Measurements from ENCODE around the gene FBLN2.

Gene FBLN2

DNA sequence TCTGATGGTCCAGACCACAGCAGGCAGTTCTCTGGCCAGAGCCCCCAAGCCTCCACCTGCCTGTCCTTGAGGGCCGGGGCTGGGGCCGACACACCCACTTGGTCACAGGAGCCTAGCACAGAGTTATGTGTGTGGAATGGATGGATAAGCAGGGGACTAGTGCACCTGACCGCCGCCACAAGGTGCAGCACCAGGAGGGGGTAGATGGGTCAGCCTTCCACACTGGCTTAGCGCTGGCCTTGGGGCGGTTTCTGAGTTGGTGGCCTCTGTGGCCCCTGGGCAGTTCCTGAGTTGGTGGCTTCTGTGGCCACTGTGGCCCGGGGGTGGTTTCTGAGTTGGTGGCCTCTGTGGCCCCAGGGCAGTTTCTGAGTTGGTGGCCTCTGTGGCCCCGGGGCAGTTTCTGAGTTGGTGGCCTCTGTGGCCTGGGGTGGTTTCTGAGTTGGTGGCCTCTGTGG, 75.8 kb downstream of the FBLN2 start:
- no peak for DNase-seq (ENCODE audit: low read depth)

DNA sequence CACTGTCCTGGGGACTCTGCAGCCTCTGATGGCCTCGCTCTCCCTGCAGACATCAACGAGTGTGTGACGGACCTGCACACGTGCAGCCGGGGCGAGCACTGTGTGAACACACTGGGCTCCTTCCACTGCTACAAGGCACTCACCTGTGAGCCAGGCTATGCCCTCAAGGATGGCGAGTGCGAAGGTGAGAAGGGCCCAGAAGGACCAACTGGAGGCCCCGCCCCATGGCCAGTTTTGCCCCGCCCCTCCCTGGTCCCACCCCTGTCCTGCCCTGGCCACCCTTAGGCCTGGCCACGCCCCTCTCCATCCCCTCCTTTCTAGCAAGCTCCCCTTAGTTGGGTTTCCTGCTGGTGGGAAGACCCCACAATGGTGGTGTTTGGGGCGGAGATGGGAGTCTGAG, 77.5 kb downstream of the FBLN2 start:
- no peak for DNase-seq (ENCODE audit: low read depth)

DNA sequence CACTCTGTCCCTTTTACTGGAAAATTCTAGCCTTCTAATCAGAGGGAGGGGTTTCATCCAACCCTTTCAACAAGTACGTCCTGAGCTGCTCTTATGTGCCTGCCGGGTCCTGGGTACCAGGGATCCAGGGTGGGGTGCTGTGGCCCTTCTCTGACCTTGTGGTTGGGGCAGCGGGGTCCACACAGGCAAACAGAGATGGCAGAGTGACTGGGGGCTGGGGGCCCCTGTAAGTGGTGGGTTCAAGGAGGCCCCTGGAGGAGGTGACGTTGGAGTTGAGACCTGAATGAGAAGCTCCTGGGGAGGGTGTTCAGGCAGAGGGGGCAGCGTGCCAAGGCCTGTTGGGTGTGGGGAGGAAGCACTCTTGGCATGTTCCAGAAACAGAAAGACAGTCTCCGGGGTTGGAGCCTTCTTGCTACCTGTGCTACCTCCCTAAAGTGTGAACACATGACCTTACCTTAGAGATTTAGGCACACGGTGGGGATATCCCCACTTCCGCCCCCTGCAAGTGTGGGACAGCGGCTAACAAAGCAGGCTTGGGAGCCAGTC, 78.1 kb downstream of the FBLN2 start:
- no peak for DNase-seq (ENCODE audit: low read depth)

DNA sequence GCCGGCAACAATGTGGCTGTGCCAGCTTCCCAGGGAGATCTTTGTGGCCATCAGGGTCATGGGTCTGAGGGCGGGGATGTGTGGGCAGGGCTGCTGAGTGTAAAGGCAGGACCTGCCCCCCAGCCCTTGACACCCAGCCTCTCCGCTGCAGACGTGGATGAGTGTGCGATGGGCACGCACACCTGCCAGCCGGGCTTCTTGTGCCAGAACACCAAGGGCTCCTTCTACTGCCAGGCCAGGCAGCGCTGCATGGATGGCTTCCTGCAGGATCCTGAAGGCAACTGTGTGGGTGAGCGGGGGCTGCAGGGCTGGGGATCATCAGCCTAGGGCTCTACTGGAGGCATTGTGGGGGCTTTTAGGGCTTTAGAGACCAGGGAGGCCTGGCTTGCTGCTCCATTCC, 78.8 kb downstream of the FBLN2 start:
- DNase-seq (ENCODE audit: low read depth), result no peak

DNA sequence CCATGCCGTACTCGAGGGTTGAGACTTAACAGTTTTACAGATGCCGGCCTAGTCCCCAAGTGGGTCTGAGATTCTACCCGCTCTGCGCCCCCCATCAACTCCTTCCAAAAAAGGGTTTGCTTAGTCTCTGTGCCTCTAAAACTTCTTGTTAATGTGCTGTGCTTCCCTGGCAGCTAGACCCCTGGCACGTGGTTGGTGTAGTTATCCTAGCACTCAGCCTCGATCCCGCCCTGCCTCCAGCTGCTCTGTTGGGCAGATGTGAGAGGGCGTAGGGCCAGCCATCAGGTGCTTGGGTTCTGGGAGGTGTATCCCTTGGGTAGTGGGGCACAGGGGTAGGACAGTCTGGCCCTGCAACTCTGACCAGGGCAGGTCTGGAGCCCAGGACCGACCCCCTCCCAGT, 79.5 kb downstream of the FBLN2 start:
- no peak for DNase-seq (ENCODE audit: low read depth)

DNA sequence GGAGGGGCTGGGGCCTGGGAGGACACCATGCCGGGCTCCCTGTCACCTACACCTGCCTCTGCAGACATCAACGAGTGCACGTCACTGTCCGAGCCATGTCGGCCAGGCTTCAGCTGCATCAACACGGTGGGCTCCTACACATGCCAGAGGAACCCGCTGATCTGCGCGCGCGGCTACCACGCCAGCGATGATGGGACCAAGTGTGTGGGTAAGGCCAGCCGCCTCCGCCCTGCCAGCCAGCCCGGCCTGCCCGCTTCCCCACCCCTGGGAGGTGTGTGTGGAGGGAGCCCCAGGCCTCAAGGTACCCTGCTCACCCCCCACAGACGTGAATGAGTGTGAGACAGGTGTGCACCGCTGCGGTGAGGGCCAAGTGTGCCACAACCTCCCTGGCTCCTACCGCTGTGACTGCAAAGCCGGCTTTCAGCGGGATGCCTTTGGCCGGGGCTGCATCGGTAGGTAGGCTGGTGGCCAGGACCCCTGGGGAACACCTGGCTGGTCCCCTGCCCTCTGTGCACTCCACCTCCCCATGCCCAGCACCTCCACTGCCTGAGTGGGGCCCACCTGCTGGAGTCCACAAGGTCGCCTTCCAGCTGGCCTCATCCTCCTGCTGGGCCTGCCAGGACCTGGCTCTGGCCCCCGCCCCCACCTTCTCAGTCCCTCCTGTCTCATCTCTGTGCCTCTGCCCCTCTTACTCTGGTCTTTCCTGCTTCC, 80.1 kb downstream of the FBLN2 start:
- DNase-seq (ENCODE audit: low read depth), result no peak

DNA sequence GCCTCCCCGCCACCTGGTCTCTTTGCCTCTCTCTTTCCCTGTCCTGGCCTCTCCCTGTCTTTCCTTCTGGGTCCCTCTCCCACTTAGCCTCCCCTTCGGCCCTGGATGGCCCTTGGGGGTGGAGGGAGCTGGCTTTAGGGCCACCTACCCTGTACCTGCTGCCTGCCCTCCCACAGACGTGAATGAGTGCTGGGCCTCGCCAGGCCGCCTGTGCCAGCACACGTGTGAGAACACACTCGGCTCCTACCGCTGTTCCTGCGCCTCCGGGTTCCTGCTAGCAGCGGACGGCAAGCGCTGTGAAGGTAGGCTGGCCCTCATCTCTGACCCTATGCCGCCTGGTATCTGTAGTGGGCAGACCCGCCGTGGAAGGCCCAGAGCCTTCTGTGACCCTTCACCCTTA, 80.7 kb downstream of the FBLN2 start:
- no peak for DNase-seq (ENCODE audit: low read depth)

DNA sequence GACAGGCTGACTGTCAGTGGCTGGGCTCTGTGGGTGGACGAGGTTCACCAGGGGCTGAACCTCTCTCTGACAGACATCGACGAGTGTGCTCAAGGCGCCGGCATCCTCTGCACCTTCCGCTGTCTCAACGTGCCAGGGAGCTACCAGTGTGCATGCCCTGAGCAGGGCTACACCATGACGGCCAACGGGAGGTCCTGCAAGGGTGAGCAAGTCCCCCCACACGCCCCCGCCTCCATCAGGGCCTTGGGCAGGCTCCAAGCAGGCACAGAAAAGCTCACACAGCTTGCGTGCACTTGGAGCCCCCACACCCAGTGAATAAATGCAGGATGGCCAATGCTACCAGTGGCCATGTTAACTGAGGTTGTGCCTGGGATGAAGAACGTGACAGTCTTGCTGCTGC, 82.3 kb downstream of the FBLN2 start:
- no peak for DNase-seq (ENCODE audit: low read depth)

DNA sequence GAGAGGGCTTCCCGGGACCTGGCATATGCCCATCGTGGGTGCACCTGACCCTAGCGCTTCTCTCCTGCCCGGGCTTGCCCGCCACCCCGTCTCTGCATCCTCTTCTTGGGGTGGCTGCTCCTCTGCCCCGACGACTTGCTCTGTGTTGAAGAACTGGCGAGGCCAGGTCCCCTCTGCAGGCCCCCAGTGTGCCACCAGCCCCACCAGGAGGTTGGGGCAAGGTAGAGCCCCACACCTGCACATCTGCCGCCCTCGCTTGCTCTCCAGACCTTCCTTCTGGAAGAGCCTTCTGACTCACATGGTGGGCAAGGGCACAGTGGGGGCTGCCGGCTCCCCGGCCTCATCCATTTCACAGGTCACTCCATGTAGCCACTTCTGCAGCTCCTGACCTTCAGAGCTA, 84.3 kb downstream of the FBLN2 start:
- no peak for DNase-seq (ENCODE audit: low read depth)

DNA sequence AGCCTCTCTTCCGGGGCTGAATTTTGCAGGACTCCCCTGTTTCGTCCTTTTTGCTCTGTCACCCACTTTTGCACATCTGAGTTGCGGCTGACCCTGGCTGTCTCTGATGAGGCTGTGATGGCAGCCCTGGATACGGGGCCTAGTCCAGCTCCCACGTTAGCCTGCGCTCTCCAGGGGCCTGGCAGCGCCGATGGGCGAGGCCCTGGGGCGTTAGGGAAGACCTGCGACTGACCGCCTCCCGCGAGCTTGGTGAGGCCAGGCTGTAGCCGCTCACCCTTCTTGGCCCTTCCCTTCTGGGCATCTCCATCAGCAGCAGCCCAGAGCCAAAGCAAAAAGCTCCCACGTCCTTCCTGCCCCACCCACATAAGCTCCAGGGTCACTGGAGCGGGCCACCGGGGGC, 85.2 kb downstream of the FBLN2 start:
- DNase-seq (ENCODE audit: low read depth), result no peak

DNA sequence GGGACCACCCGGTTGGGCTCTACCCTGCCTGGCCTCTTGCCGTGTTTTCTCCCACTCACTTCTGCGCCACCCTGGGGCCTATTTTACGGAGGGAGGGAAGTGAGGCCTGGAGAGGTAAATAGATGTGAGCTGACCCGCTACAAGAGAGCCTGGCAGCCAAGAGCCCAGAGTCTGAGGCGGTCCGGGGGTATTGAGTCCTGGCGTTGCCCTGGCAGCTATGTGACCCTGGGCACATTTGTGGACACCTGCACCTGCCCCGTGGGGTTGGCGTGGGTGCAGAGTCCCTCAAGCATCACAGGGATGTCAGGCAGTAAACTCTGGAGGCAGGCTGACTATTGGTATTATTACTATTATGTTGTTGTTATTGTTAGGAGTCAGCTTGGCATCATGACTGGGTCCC, 85.7 kb downstream of the FBLN2 start:
- no peak for DNase-seq (ENCODE audit: low read depth)

DNA sequence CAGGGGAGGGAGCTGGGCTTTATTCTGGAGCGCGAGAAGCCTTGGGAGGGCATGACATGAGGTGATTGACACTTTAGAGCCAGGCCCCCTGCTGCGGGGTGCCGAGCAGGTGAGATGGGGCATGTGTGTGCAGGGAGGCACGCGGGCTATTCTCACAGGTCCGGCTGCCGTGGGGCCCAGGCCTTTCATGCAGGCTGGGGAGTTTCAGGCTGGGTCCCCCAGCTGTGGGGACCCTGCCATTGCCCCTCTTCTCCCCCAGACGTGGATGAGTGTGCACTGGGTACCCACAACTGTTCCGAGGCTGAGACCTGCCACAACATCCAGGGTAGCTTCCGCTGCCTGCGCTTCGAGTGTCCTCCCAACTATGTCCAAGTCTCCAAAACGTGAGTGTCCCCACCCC, 87.3 kb downstream of the FBLN2 start:
- DNase-seq (ENCODE audit: low read depth), result no peak

DNA sequence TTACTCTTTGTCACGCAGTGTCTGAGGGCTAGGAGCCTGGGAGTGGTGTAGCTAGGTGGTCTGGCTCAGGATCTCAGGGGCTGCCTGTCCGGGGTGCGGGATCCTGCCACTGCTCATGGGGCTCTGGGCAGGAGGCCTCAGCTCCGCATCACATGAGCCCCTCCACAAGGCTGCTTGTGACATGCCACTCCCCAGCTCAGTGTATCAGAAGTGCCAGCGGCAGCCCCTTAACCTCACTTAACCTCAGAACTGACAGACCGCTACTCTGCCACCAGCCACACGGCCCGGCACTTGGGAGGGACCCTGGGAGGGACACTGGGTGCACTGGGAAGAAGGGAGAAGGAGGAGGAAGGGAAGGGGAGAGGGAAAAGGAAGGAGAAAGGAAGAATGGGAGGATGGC, 87.9 kb downstream of the FBLN2 start:
- no peak for DNase-seq (ENCODE audit: low read depth)

DNA sequence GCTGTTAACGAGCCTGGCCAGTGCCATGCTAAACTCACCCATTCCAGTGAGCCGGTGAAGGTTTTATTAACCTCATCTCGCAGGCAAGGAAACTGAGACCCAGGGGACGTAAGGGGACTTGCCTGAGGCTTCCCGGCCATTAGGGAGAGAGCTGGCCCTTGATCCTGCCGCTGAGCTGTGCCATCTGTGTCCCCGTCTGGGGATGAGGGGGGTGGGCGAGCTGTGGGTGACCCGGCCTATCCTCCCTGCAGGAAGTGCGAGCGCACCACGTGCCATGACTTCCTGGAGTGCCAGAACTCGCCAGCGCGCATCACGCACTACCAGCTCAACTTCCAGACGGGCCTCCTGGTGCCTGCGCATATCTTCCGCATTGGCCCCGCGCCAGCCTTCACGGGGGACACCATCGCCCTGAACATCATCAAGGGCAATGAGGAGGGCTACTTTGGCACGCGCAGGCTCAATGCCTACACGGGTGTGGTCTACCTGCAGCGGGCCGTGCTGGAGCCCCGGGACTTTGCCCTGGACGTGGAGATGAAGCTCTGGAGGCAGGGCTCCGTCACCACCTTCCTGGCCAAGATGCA, 88.5 kb downstream of the FBLN2 start:
- no peak for DNase-seq (ENCODE audit: low read depth)

DNA sequence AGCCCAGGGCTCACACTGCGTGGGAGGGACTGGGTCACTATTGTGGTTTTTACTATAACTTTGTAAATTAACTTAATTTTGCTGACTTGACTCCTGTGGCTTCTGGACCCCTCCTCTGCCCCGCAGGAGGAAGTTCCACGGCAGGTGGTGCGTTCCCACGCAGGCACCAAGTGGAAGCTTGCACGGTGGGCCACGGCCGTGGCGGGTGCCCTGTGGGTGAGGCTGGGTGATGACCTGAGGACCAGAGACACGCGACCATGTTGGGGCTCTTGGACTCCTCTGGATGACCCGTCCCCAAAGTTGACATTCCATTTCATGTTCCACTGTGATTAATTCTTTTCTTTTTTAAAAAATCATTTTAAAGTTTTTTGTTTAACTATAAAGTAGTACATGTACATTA, 89.0 kb downstream of the FBLN2 start:
- DNase-seq (ENCODE audit: low read depth), result no peak

DNA sequence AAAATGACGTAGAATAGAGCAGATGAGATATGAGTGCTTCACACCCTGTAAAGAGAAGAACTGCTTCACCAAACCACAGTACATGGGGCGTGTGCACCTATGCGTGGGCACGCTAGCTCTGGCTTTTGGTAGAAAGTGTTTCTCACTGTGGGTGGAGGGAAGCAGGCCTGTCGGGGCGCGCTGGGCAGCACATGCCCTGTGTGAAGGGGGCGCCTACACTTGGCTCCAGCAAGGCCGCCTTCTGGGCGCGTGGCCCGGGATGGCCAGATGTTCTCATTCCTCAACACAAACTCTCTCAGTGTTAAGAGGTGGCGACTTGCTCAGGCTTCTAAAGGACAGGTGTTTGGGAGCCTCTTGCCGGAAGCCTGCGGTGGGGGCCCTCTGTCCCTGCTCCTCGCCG, 90.0 kb downstream of the FBLN2 start:
- no peak for DNase-seq (ENCODE audit: low read depth)

DNA sequence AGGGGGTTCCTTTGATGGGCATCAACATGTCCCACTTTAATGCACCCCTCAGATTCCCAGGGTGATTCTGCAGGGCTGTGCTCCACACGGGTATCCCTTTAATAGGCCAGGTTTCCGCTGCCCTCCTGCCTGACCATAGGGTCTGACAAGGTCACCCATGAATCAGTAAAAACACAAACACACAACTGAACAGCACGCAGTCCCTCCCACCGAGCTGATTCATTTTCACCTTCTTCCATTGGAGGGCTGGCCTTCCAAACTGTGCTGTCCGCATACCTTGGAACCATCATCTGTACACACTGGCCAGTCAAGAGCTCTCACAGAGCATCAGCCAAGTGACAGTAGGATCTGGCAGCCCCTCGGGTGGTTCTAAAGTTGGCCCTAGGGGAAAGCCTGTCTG, 93.7 kb downstream of the FBLN2 start:
- DNase-seq (ENCODE audit: low read depth), result no peak

DNA sequence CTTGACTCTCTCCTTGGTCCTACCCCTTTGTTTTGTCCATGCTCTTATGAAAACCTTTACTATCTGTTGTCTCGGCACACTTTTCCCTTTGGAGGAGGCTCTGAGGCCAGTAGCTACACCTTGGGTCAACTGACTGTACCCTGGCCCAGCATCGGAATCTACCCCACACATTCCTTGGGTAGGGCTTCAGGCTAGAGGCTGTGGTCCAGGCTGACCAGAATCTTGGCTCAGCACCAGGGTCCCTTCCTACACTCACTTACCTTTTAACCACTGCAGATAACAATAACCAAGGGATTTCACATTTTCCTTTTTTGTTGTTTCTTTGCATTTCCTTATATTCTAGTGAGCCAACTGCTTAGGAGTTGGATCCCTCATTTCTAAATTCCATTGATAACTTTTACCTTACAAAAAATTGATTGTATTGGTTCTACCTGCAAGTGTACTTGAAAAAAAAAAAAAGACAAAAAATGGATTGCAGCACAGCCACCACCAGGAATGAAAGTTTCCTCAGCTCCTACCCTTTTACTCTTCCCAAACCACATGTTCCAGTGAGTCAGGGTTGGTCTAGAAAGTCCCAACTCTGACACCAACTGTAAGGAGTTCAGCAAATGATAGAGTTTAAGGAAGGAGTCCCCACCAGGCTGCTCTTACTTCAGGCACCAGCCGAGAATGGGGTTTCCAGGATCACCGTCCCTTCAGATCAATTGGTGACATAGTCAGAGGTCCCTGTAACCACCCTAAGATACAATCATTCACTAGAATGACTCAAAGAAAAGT, 95.6 kb downstream of the FBLN2 start:
- no peak for DNase-seq (ENCODE audit: low read depth)

DNA sequence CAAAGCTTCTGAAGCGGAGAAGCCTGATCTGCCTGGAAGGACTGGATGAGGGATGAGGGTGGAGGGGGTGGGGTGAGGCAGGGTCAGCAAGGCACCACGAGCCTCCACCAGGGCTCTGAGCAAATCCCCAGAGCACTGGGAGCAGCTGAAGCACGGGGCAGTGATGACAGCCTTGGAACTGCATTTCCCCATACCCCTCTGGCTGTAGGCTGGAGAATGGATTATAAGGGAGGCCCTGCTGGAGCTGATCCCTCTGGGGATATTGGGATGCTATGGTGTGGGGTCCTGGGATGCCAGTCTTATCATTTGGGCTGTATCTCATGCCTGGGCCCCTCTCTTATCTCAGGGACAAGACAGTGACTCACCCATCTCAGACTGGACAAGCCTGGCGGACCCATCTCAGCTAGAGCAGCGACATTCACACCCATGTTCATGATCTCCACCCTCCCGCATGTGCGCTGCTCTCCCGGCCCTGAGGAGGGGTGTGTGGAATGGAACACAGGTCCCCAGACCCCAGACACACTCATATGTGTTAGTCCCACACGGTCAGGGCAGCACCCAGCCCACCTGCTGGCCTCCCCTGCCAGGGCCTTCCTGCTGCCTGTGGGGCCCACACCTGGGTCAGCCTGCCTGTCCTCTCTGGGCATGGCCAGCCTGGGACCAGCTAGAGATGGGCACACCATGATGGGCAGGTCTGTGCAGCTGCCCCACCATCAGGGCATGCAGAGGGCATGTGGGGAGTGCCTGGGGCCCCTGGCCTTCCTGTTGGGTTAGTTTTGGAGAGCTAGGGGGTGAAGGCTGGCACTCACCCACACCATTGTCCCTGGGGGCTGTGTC, 97.1 kb downstream of the FBLN2 start:
- DNase-seq (ENCODE audit: low read depth), result no peak

DNA sequence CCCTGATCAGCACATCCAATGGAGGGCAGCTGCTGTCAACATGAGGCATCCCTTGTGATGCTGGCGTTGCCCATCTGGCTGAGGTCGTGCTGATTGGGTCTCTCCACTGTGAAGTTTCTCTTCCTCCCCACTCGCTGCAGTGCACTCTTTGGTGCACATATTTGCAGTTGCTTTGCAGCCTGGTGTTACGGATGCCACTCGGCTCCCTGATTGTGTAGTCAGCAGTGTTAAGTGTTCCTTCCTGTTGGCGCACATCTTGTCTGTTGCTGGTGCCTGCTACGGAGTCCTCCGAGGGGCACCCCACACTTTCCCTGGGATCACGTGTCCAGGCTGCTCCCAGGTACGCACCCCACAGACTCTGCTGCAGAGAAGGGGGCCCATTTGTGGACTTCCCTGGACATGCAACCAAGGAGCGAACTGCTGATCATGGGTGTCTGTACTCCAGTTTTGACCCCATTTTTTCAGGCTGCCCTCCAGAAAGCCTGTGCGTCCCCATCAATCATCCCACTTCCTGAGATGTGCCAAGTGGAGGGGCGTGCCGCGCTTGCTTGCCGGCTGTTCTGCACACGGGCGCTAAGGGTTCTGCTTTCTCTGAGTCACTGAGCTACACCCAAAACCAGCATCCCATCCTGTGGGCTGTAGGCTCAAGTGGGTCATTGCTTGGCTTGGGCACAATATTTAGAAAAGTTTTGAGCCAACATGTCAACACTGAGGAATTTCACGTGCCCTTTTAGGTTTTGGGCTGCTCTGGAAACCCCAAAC, 98.6 kb downstream of the FBLN2 start:
- no peak for DNase-seq (ENCODE audit: low read depth)
